Naive thymus-derived CD4-positive, alpha-beta T cell (primary cell): ENCODE data around the gene LRRC45. TPM values are rescaled to one million over a fixed set of nuclear protein-coding genes. Genes with fewer than 3 reads are reported as not detected.

Source experiments
- ATAC-seq: fragments of 150-1000 bp; cut with Tn5 transposase; 2 replicates; pipeline ENCODE4 v1.10.0; 2021; ENCODE audit warnings: mild to moderate bottlenecking, moderate library complexity
- CTCF ChIA-PET: fragments of 350-600 bp; sonication (Branson Sonifier 250); formaldehyde crosslinking; loops from one replicate; lab custom pipeline; 2021; ENCODE audit warnings: antibody characterized with exemption; lab: Charles Lee
- POLR2A ChIA-PET: fragments of 350-600 bp; sonication (Branson Sonifier 250); formaldehyde crosslinking; loops from one replicate; lab custom pipeline; 2021; ENCODE audit warnings: antibody characterized with exemption, inconsistent platforms; lab: Charles Lee
- DNase-seq, 9 donors: peaks; one replicate each; pipeline versions ENCODE4 v3.0.0 to v3.0.0-alpha.2; 2020 to 2022; ENCODE audit warnings: mixed read lengths in 1 of 9
- H3K27ac ChIP-seq: one replicate; pipeline ENCODE4 v1.7.0; 2013; ENCODE audit warnings: mild to moderate bottlenecking, low read depth, low read length, moderate library complexity
- H3K27me3 ChIP-seq, 2 donors: one replicate each; pipeline ENCODE4 v1.7.0; 2013; ENCODE audit warnings: low read length in 2 of 2, mild to moderate bottlenecking in 2 of 2, moderate library complexity in 2 of 2; ENCODE audit not compliant: control insufficient read depth in 2 of 2, insufficient read depth in 2 of 2
- H3K36me3 ChIP-seq, 3 experiments: 1 replicate in 2 of 3; 2 replicates in 1 of 3; pipeline ENCODE4 v1.7.0; 2013; ENCODE audit warnings: low read length in 3 of 3, mild to moderate bottlenecking in 3 of 3, moderate library complexity in 1 of 3; ENCODE audit not compliant: insufficient read depth in 3 of 3, control insufficient read depth in 2 of 3
- H3K4me1 ChIP-seq, 2 donors: one replicate each; pipeline ENCODE4 v1.7.0; 2013; ENCODE audit warnings: low read length in 2 of 2, mild to moderate bottlenecking in 2 of 2, moderate library complexity in 1 of 2; ENCODE audit not compliant: control insufficient read depth in 2 of 2, insufficient read depth in 2 of 2
- H3K4me3 ChIP-seq: 2 replicates; pipeline ENCODE4 v1.7.0; 2013; ENCODE audit warnings: mild to moderate bottlenecking, low read length
- H3K9me3 ChIP-seq, 3 experiments: 1 replicate in 2 of 3; 2 replicates in 1 of 3; pipeline ENCODE4 v1.7.0; 2013; ENCODE audit warnings: low read length in 3 of 3; ENCODE audit not compliant: control insufficient read depth in 2 of 3
- H3K27ac Mint-ChIP-seq, 9 donors: one replicate each; pipeline ENCODE4 v1.8.0; 2020 to 2022; ENCODE audit warnings: mixed read lengths in 9 of 9, mild to moderate bottlenecking in 8 of 9, moderate library complexity in 5 of 9, inconsistent platforms in 2 of 9
- H3K27me3 Mint-ChIP-seq, 5 donors: one replicate each; pipeline ENCODE4 v1.8.0; 2021 to 2022; ENCODE audit warnings: mixed read lengths in 5 of 5, mild to moderate bottlenecking in 1 of 5
- H3K36me3 Mint-ChIP-seq, 5 donors: one replicate each; pipeline ENCODE4 v1.8.0; 2020 to 2022; ENCODE audit warnings: mixed read lengths in 5 of 5, mild to moderate bottlenecking in 3 of 5, inconsistent platforms in 1 of 5
- H3K4me1 Mint-ChIP-seq, 7 donors: one replicate each; pipeline ENCODE4 v1.8.0; 2020 to 2022; ENCODE audit warnings: mixed read lengths in 7 of 7, mild to moderate bottlenecking in 3 of 7, inconsistent platforms in 1 of 7
- H3K4me3 Mint-ChIP-seq, 10 donors: one replicate each; pipeline ENCODE4 v1.8.0; 2020 to 2022; ENCODE audit warnings: mild to moderate bottlenecking in 10 of 10, mixed read lengths in 10 of 10, moderate library complexity in 6 of 10, inconsistent platforms in 2 of 10
- H3K9me3 Mint-ChIP-seq, 11 donors: one replicate each; pipeline ENCODE4 v1.8.0; 2020 to 2022; ENCODE audit warnings: mixed read lengths in 11 of 11, mild to moderate bottlenecking in 4 of 11, inconsistent platforms in 1 of 11, moderate library complexity in 1 of 11
- intact Hi-C, 2 donors: fragments of 100-400 bp; cut with micrococcal nuclease; formaldehyde crosslinking; loops; one replicate each; pipeline ENCODE4 v1.15.1; 2023
- polyA plus RNA-seq, 2 donors: library from polyadenylated mRNA; unstranded; fragments of 300-500 nt; fragmentation: Illumina TruSeq; gene quantifications; one replicate each; pipeline ENCODE4 v1.2.3, GENCODE V29; 2021
- total RNA-seq, 6 experiments: library from RNA in 5 of 6; stranded (reverse) in 5 of 6; gene quantifications; 1 replicate in 5 of 6; 2 replicates in 1 of 6; pipeline ENCODE4 v1.2.3 and lab custom pipeline; 2021 to 2026

The LRRC45 gene
- total and polyA plus RNA-seq, 7 experiments from 2014 or later, result 4.1 to 39.1 (median 12.0) TPM

GRCh38 chr17:81996757-81997441 lies 26.2 kb upstream of the LRRC45 start:
- H3K36me3 ChIP-seq, result peaks cover 0 to 22% (median 0%) of the 10 kb centered on the region in 3 experiments
- CTCF ChIA-PET, result interaction anchor here (1.1 kb wide), 1 partner anchor 37 kb away, joined by 4 read pairs; no protein-coding TSS in a partner anchor
- Mint-ChIP-seq H3K9me3 (no peaks in the 10 kb centered on the region), H3K4me3 (no peak overlapping the region), H3K27me3 (no peaks in the 10 kb centered on the region), H3K36me3 (peaks cover 0 to 7% (median 0%) of the 10 kb centered on the region in 5 donors), H3K27ac (no peak overlapping the region), H3K4me1 (peaks cover 0 to 3% (median 0%) of the 10 kb centered on the region in 7 donors)
- ATAC-seq, result no peak
- H3K4me1 ChIP-seq, result no peaks in the 10 kb centered on the region
- H3K27me3 ChIP-seq, result no peaks in the 10 kb centered on the region
- POLR2A ChIA-PET, result interaction anchor here (0.6 kb wide), 2 partner anchors 12 to 333 kb away, joined by 3 read pairs; no protein-coding TSS in a partner anchor
- no peak overlapping the region for H3K4me3 ChIP-seq
- intact Hi-C loops, result no loop called here
- no peaks in the 10 kb centered on the region for H3K9me3 ChIP-seq
- H3K27ac ChIP-seq, result no peak overlapping the region
- DNase-seq, result no peak

- H3K27ac Mint-ChIP-seq, result no peak overlapping the region
- Histone ChIP-seq H3K4me1 (no peaks in the 10 kb centered on the region), H3K4me3 (no peak overlapping the region), H3K36me3 (peaks cover 0 to 19% (median 0%) of the 10 kb centered on the region in 3 experiments), H3K27me3 (no peaks in the 10 kb centered on the region), H3K27ac (no peak overlapping the region), H3K9me3 (no peaks in the 10 kb centered on the region)
- no peak for DNase-seq
- POLR2A ChIA-PET, result interaction anchor here (1.1 kb wide), 1 partner anchor 24 kb away, joined by 3 read pairs; the partner anchor contains the start of genes CENPX and LRRC45
- H3K27me3 Mint-ChIP-seq, result no peaks in the 10 kb centered on the region
- H3K4me1 Mint-ChIP-seq, result peaks cover 0 to 3% (median 0%) of the 10 kb centered on the region in 7 donors
- H3K4me3 Mint-ChIP-seq, result no peak overlapping the region
- intact Hi-C loops, result no loop called here
- H3K9me3 Mint-ChIP-seq, result no peaks in the 10 kb centered on the region
- ATAC-seq, result no peak
- CTCF ChIA-PET, result no interaction called here
- H3K36me3 Mint-ChIP-seq, result peaks cover 0 to 7% (median 0%) of the 10 kb centered on the region in 5 donors
Measured at GRCh38 chr17:81998212-81998611, 24.9 kb upstream of the LRRC45 start.

- Mint-ChIP-seq H3K36me3 (peaks cover 0 to 7% (median 0%) of the 10 kb centered on the region in 5 donors), H3K27me3 (no peaks in the 10 kb centered on the region), H3K4me1 (peaks cover 0 to 3% (median 0%) of the 10 kb centered on the region in 7 donors), H3K4me3 (no peak overlapping the region), H3K27ac (no peak overlapping the region), H3K9me3 (no peaks in the 10 kb centered on the region)
- intact Hi-C loops, result no loop called here
- H3K27ac ChIP-seq, result no peak overlapping the region
- DNase-seq, result no peak
- CTCF ChIA-PET, result interaction anchor here (0.7 kb wide), 1 partner anchor 30 kb away, joined by 3 read pairs; no protein-coding TSS in a partner anchor
- no peak for ATAC-seq
- H3K27me3 ChIP-seq, result no peaks in the 10 kb centered on the region
- peaks cover 0 to 19% (median 0%) of the 10 kb centered on the region in 3 experiments for H3K36me3 ChIP-seq
- no peak overlapping the region for H3K4me3 ChIP-seq
- H3K4me1 ChIP-seq, result no peaks in the 10 kb centered on the region
- H3K9me3 ChIP-seq, result no peaks in the 10 kb centered on the region
- POLR2A ChIA-PET, result interaction anchor here (1.1 kb wide), 1 partner anchor 24 kb away, joined by 3 read pairs; the partner anchor contains the start of genes CENPX and LRRC45
Measured at GRCh38 chr17:81998691-81999438, 24.2 kb upstream of the LRRC45 start.

GRCh38 chr17:81999587-81999975 lies 23.5 kb upstream of the LRRC45 start:
- no peaks in the 10 kb centered on the region for H3K4me1 ChIP-seq
- peaks cover 0 to 7% (median 0%) of the 10 kb centered on the region in 5 donors for H3K36me3 Mint-ChIP-seq
- DNase-seq, result no peak
- ChIA-PET CTCF (interaction anchor here (0.7 kb wide), 1 partner anchor 31 kb away, joined by 3 read pairs; no protein-coding TSS in a partner anchor), POLR2A (no interaction called here)
- H3K27me3 Mint-ChIP-seq, result no peaks in the 10 kb centered on the region
- no peak for ATAC-seq
- H3K27ac ChIP-seq, result no peak overlapping the region
- peaks cover 0 to 19% (median 0%) of the 10 kb centered on the region in 3 experiments for H3K36me3 ChIP-seq
- peaks cover 0 to 3% (median 0%) of the 10 kb centered on the region in 7 donors for H3K4me1 Mint-ChIP-seq
- H3K4me3 Mint-ChIP-seq, result no peak overlapping the region
- no peaks in the 10 kb centered on the region for H3K9me3 Mint-ChIP-seq
- H3K27ac Mint-ChIP-seq, result no peak overlapping the region
- H3K27me3 ChIP-seq, result no peaks in the 10 kb centered on the region
- H3K4me3 ChIP-seq, result no peak overlapping the region
- no peaks in the 10 kb centered on the region for H3K9me3 ChIP-seq
- intact Hi-C loops, result no loop called here

- Histone ChIP-seq H3K36me3 (peaks cover 0 to 19% (median 0%) of the 10 kb centered on the region in 3 experiments), H3K9me3 (no peaks in the 10 kb centered on the region), H3K27ac (no peak overlapping the region), H3K27me3 (no peaks in the 10 kb centered on the region), H3K4me3 (no peak overlapping the region), H3K4me1 (no peaks in the 10 kb centered on the region)
- ChIA-PET POLR2A (no interaction called here), CTCF (no interaction called here)
- intact Hi-C loops, result no loop called here
- no peak for DNase-seq
- Mint-ChIP-seq H3K4me1 (peaks cover 0 to 3% (median 0%) of the 10 kb centered on the region in 7 donors), H3K4me3 (no peak overlapping the region), H3K9me3 (no peaks in the 10 kb centered on the region), H3K27me3 (no peaks in the 10 kb centered on the region), H3K27ac (no peak overlapping the region), H3K36me3 (peaks cover 0 to 7% (median 0%) of the 10 kb centered on the region in 5 donors)
- ATAC-seq, result no peak
Measured at GRCh38 chr17:81999976-82000802, 22.9 kb upstream of the LRRC45 start.
